HG02571 (cell line): ENCODE measurements around the gene PIP5K1C.

Source experiments
- ATAC-seq: cut with Tn5 transposase; IDR thresholded peaks from one replicate; pipeline ENCODE4 v1.9.1; 2021; ENCODE audit warnings: mild to moderate bottlenecking, moderate library complexity; ENCODE audit not compliant: unreplicated experiment

The PIP5K1C gene

DNA sequence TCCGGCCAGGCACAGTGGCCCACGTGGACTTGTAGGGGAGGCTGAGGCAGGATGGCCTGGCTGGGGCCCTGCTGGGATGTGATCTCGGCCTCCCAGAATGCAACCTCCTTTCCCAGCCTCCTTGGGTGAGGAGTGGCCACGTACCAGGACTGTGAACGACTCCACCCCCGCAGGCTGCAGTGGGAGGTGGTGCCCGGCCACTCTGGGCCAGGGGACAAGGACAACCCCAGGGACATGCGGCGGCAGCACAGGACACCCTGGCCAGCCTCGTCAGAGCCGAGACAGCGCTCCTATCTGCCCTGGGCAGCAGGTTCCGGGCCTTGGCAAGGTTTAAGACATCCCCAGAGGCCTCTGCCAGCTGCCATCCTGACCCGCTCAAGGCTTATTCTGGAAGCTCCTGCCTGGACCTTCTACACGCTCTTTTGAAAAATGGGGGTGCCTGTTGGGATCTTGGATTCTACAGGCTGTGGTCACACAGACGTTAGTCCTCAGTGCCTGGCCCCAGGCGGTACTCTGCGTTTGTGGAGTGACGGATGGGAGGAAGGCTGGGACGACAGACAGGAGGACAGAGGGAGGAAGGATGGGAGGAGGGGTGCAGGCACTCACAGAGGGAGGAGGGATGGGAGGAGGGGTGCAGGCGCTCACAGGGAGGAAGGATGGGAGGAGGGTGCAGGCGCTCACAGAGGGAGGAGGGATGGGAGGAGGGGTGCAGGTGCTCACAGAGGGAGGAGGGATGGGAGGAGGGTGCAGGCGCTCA is 53.8 kb downstream of the PIP5K1C start:
- ATAC-seq, result no peak

GRCh38 chr19:3645726-3646125 is 54.5 kb downstream of the PIP5K1C start:
- no peak for ATAC-seq

DNA sequence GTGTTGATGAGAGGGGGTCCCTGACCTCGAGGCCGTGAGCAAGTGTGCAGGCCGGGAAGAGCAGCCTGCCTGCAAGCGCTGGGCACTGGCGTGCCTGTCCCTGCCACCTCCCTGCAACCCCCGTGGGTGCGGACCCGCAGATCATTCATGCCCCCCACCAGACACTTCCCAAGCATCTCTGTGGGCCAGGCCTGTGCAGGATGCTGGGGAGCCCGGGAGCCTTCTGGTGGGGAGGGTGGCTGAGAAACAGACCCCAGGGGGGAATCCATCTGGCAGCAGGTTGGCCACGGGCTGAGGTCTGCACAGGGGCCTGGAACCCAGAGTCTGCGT is 55.2 kb downstream of the PIP5K1C start:
- no peak for ATAC-seq

- ATAC-seq, result no peak
Observed at GRCh38 chr19:3644351-3645066, 55.8 kb downstream of the PIP5K1C start.

DNA sequence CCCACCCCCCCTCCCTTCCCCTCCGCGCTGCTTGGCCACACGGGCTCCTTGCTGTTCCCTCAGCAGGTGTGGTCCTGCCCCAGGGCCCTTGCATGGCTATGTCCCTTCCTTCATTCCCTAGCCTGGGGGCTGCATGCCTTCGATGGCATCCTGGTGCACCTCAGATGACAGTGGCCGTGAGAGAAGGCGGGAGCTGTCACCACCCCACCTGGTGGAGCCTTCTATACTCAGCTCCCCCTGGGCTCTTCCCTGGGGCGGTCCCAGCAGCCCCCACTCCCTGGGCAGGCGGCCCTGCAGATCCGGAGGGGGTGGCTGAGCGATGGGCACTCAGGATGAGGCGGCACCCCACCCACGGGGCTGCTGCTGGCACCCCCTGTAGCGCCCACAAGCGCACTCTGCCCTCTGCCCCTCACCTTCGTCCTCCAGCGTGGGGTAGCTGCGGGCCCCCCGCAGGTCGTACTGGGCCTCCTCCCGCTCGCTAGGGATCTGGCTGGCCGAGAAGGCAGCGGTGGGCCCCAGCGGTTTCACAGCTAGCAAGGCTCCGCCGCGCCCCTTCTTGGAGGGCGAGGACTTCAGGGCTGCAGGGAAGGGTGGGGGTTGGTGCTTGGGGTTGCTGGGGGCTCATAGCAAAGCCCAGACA is 56.5 kb downstream of the PIP5K1C start:
- no peak for ATAC-seq

DNA sequence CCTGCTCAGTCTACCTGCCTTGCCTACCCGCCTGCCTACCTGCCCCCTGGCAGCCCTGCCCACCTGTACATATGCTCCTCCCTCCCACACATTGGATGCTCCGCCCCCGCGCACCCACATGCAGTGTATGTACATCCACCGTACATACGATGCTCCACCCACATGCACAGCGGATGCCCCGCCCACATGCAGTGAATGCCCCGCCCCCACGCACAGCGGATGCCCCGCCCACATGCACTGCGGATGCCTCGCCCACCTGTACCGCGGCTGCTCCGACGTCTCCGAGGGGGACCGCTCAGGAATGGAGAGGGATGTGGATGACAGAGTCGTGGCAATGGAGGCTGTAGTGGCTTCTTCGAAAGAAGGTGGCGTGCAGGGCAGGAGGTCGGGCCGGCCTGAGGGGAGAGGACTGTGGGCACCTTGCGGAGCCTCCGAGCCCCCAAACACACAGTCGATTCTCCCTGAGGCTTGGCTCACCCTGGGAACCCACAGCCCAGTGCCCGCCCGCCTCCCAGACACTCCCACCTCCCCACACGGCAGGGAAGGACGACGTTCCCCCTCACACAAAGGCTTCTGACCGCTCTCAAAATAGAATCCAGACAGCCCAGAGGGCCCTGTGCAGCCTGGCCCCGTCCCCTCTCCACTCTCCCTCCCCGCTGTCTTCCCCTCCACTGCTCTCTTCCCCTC is 57.1 kb downstream of the PIP5K1C start:
- ATAC-seq, result no peak

DNA sequence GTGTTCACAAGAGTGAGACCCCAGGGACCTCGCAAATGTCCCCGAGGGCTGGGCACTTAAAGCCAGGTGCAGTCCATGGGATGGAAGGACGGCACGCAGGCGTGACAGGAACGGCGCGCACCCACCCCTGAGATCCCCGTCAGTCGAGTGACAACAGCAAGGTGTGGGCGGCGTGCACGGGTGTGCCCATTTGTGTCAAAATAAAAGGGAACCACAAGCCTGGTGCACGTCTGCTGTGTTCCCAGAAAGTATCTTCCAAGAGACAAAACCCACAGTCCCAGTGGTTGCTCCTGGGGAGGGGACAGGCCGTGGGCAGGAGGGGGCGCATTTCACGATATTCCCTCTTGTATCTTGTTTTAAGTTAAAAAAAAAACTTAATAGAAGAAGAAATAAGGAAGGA is 58.0 kb downstream of the PIP5K1C start:
- no peak for ATAC-seq

GRCh38 chr19:3641515-3642269 is 58.6 kb downstream of the PIP5K1C start:
- ATAC-seq, result no peak

DNA sequence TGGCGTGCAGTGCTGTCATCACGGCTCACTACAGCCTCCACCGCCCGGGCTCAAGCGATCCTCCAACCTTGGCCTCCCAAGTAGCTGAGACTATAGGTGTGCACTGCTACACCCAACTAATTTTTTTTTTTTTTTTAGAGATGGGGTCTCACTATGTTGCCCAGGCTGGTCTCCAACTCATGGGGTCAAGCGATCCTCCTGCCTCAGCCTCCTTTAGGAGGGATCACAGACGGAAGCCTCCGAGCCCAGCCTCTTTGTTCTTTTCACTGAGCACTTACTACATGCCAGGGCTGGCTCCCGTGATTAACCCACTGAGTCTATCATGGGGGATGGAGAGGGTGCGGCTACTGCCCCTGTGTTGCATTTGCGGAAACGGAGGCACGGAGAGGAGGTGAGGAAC is 60.8 kb downstream of the PIP5K1C start:
- no peak for ATAC-seq

GRCh38 chr19:3638208-3639193 is 61.8 kb downstream of the PIP5K1C start:
- no peak for ATAC-seq

DNA sequence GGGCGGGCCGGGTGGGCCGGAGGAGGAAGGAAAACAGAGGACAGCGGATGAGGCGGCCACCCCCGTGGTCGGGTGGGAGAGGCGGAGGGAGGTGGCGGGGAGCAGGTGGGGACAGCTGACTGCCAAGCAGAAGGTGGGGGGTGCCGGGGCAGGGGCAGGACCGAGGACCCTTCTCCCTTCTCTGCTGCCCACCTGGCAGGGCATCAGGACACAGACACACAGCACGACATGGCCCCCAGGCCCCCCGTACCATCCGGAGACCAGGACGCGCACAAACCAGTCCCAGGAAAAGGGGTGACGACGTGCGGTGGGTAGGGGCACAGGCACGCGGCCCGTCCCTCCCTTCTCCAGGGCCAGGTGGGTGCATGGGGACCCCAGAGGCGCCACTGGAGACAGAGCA is 62.6 kb downstream of the PIP5K1C start:
- no peak for ATAC-seq

DNA sequence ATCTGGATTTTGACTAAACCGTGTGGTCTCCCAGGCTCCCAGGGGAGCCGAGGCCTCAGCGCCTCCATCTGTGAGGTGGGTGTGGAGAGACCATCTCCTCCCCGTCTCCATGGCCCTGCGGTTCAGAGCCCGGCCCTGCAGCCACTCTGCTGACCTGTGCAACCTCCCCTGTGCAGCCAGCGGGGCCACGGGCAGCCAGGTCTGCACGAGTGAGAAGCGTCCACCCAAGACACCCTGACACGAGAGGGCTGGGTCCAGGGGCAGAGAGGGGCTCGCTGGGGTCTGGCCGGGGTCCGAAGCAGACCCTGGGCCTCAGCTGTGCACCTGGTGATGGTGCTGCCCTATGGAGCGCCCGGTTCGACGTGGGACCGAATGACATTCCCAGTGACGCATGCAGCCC is 63.3 kb downstream of the PIP5K1C start:
- ATAC-seq, result no peak

DNA sequence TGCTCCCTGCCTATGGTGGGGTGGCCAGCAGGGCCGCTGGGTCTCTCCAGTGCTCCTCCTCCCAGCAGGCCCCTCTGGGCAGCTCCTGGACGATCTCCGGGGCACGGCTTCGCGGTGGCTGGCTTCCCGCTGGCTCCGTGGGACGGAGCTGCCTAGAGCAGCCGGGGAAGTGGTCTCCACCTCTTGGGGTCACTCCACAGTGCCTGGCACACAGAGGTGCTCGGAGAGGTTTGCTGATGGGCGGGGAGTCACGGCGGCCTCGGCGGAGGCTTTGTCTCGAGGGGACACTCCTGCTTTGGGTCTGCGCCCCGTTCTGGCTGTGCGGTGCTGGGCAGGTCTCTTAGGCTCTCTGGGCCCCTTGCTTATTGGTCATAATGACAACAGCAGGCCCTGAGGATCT is 63.8 kb downstream of the PIP5K1C start:
- no peak for ATAC-seq

GRCh38 chr19:3634496-3635045 is 65.7 kb downstream of the PIP5K1C start:
- ATAC-seq, result no peak

DNA sequence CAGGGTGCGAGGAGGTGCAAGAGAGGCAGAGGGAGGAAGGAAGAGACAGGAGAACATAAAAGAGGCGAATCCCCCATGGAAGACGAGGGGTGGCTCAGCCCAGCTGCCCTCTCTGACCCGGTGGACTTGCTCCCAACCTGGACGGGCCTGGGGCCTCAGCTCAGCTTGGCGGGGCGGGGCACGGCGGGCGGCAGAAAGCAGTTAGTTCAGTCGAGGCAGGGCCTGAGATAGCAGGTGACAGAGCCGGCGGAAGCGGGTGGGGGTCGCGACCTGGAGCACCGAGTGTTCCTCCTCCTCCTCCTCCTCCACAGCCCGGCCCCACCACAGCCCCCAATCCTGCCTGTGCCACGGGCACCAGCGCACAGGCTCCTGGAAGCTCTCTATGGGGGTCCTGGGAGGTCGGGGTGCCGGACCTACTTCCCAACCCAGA is 66.7 kb downstream of the PIP5K1C start:
- no peak for ATAC-seq

DNA sequence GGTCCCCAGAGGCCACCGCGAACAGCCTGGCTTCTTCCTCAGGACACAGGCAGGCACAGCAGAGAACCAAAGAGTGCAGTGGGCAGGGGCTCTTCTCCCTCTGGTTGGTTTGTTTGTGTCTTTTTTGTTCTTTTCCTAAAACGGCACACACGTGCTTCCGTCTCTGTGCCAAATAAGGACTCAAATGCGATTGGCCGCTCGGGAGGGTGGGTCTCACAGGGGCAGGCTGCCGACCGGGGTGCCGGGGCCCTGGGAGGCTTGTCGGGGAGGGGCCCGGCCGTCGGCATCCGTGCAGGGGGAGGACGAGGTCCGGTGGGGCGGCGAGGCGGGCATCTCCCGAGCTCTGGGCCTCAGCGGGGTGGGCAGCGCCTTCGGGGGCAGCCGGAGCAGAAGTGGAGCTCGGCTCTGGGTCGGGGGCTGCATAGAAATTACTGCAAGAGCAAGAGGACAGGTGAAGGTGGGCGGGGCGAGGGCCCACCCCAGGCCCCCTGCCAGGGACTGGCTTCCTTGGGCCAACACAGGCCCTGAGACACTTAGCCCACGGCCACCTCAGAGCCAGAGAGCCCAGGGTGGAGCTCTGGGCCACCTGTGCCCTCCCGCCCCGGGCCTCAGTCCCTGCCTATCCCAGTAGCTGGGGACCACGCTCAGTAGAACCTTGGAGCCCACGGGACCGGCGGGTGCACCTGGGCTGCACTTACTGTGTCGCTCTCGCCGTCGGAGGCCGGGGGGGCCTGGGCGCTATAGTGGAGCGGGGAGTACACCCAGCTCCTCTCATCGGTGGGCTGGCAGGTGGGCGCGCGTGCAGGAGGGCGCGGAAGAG is 67.3 kb downstream of the PIP5K1C start:
- no peak for ATAC-seq

DNA sequence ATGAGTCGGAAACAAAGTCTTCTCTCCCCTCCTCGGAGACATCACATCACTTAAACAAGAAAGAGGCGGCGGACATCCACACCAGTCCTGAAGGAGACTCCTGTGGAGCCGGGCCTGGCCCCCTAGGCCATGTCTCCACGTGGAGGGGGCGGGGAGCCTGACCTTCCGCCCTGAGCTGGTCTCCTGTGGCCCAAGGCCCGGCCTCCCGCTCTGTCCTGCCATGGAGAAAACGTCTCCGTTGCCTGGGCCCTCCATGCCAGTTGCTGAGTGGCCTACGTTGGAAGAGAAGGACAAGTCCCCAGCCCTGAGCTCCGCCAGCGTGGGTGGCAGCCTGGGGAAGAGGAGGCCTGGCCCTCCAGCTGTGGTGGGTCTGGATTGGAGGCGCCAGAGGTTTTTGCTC is 68.2 kb downstream of the PIP5K1C start:
- no peak for ATAC-seq

DNA sequence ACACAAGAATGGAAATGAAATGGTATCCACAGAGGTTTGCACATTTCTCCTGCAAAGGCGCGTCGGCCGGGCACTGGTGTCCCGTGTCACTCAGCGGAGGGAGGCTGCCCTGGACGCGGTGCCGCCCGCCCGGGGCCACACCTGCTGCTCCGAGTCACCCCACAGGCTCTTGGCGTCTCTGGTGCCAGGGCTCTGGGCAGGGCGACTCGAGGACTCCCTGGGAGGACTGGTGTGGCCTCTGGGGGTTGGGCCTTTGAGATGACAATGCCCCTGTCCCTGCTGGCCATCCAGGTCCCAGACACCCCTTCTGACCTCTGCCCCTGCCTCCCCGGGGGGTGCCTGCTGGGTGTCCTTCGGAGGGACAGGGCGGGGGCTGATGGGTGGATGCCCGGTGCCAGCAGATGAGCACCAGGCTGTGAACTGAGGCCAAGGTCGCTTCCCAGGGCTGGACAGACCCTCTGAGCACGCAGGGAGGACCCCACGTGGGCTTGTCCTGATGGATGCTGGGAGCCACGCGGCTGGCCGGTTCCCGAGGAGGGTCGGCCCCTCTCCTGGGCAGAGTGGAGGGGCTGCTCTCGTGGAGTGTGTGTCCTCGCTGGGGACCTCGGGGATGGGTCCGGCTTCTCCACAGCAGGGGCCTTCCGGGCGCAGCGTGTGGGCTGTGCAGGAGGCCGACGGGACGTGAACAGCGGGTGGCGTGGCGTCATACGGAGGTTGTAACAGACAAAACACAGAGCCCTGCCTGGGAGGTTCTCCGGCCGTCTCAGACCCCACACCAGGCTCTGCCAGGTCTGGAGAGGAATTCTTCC is 69.0 kb downstream of the PIP5K1C start:
- no peak for ATAC-seq
